Endothelial cell of umbilical vein (primary cell): ENCODE results near the gene HCRT. TPM values are rescaled to one million over a fixed set of nuclear protein-coding genes. Genes with fewer than 3 reads are reported as not detected.

Source experiments
- BruUV-seq: library from RNA; stranded (reverse); fragments of 400-500 nt; replicated peaks from 2 replicates; lab custom pipeline; 2021; lab: Mats Ljungman, UMichigan
- CTCF ChIA-PET: fragments of 300-600, 350-600 bp; sonication (Branson Sonifier 250); formaldehyde crosslinking; loops from one replicate; lab custom pipeline; 2021; ENCODE audit warnings: antibody characterized with exemption, inconsistent platforms; lab: Charles Lee
- POLR2A ChIA-PET: fragments of 300-600, 350-600 bp; sonication (Branson Sonifier 250); formaldehyde crosslinking; loops from one replicate; lab custom pipeline; 2021; ENCODE audit warnings: antibody characterized with exemption, inconsistent platforms; lab: Charles Lee
- DNase-seq: peaks from one replicate; pipeline ENCODE4 v3.0.0-alpha.2; 2011; ENCODE audit warnings: low read depth, low spot score
- FAIRE-seq: peaks from 2 replicates; lab custom pipeline; 2011; peaks lifted over from hg19 to GRCh38; lab: Jason Lieb, UNC
- H2AFZ ChIP-seq: 2 replicates; pipeline ENCODE4 v1.6.0; 2012; ENCODE audit warnings: low read depth, low read length, control low read depth, inconsistent platforms
- H3K27ac ChIP-seq: 2 replicates; pipeline ENCODE4 v1.5.1; 2011; ENCODE audit warnings: low read depth, mild to moderate bottlenecking, control low read depth, low read length, moderate library complexity; ENCODE audit not compliant: insufficient read depth
- H3K27me3 ChIP-seq, 2 experiments: 2 replicates each; pipeline versions ENCODE4 v1.6.0 to v1.6.1; 2011; ENCODE audit warnings: low read length in 2 of 2, mixed read lengths in 1 of 2; ENCODE audit not compliant: control insufficient read depth in 2 of 2, insufficient read depth in 2 of 2
- H3K36me3 ChIP-seq, 2 experiments: 2 replicates in 1 of 2; 3 replicates in 1 of 2; pipeline ENCODE4 v1.5.1; 2011; ENCODE audit warnings: low read length in 2 of 2, mild to moderate bottlenecking in 1 of 2, moderate library complexity in 1 of 2; ENCODE audit not compliant: control insufficient read depth in 2 of 2, insufficient read depth in 2 of 2; ENCODE audit errors: extremely low read depth in 1 of 2
- H3K4me1 ChIP-seq: 3 replicates; pipeline ENCODE4 v1.5.1; 2011; ENCODE audit warnings: mild to moderate bottlenecking, low read length; ENCODE audit not compliant: control insufficient read depth, insufficient read depth; ENCODE audit errors: extremely low read depth
- H3K4me2 ChIP-seq: 2 replicates; pipeline ENCODE4 v1.6.1; 2011; ENCODE audit warnings: low read length, control low read depth, mixed read lengths; ENCODE audit not compliant: insufficient read depth
- H3K4me3 ChIP-seq, 3 experiments: fragments of 200-600 bp in 1 of 3; sonication (generic), shearing (Covaris generic) in 1 of 3; replicated peaks in 1 of 3; 2 replicates each; pipeline ENCODE4 v1.5.1; 2011 to 2016; ENCODE audit warnings: control low read depth in 3 of 3, low read length in 3 of 3, mild to moderate bottlenecking in 2 of 3, inconsistent platforms in 1 of 3, low read depth in 1 of 3, moderate library complexity in 1 of 3; ENCODE audit not compliant: insufficient read depth in 1 of 3
- H3K79me2 ChIP-seq: 2 replicates; pipeline ENCODE4 v1.6.0; 2012; ENCODE audit warnings: low read length, inconsistent platforms; ENCODE audit not compliant: control insufficient read depth, insufficient read depth
- H3K9ac ChIP-seq: replicated peaks from 2 replicates; pipeline ENCODE3; 2011; ENCODE audit warnings: low read length, control low read depth; ENCODE audit not compliant: insufficient read depth; ENCODE audit errors: extremely low read depth
- H3K9me1 ChIP-seq: replicated peaks from 3 replicates; pipeline ENCODE4 v1.6.0; 2011; ENCODE audit warnings: mild to moderate bottlenecking, low read length; ENCODE audit not compliant: control insufficient read depth, insufficient read depth; ENCODE audit errors: extremely low read depth
- H3K9me3 ChIP-seq: replicated peaks from 2 replicates; pipeline ENCODE4 v1.5.1; 2012; ENCODE audit warnings: low read length, inconsistent platforms; ENCODE audit not compliant: control insufficient read depth, insufficient read depth
- H4K20me1 ChIP-seq: replicated peaks from 2 replicates; pipeline ENCODE3; 2011; ENCODE audit warnings: mild to moderate bottlenecking, low read length; ENCODE audit not compliant: control insufficient read depth, insufficient read depth; ENCODE audit errors: extremely low read depth
- CTCF ChIP-seq, 2 donors: IDR thresholded peaks; 1 replicate in 1 of 2; 2 replicates in 1 of 2; pipeline ENCODE4 v1.5.1; 2011; ENCODE audit warnings: low read length in 2 of 2, mild to moderate bottlenecking in 2 of 2, moderate library complexity in 2 of 2, control low read depth in 1 of 2, inconsistent platforms in 1 of 2, low read depth in 1 of 2; ENCODE audit not compliant: insufficient read depth in 1 of 2; ENCODE audit errors: extremely low read depth in 1 of 2
- EZH2 ChIP-seq: IDR thresholded peaks from 2 replicates; pipeline ENCODE4 v1.6.1; 2012; ENCODE audit warnings: borderline replicate concordance, low read depth, mild to moderate bottlenecking, moderate library complexity, low read length, inconsistent platforms; ENCODE audit not compliant: severe bottlenecking
- FOS ChIP-seq: IDR thresholded peaks from 2 replicates; pipeline ENCODE4 v1.6.1; 2011; ENCODE audit warnings: mild to moderate bottlenecking, low read length, moderate library complexity, borderline replicate concordance; ENCODE audit not compliant: insufficient read depth
- GATA2 ChIP-seq: IDR thresholded peaks from 2 replicates; pipeline ENCODE4 v1.7.0; 2011; ENCODE audit warnings: low read depth, mild to moderate bottlenecking, moderate library complexity, mixed read lengths, low read length; ENCODE audit not compliant: insufficient read length, insufficient read depth
- JUN ChIP-seq: IDR thresholded peaks from 2 replicates; pipeline ENCODE4 v1.6.1; 2011; ENCODE audit warnings: borderline replicate concordance, low read depth; ENCODE audit not compliant: insufficient read length, insufficient read depth
- MAX ChIP-seq: IDR thresholded peaks from 2 replicates; pipeline ENCODE4 v1.6.1; 2011; ENCODE audit not compliant: insufficient read depth, insufficient read length
- MYC ChIP-seq: IDR thresholded peaks from one replicate; pipeline ENCODE4 v1.6.1; 2011; ENCODE audit warnings: mild to moderate bottlenecking, low read depth, low read length
- POLR2A ChIP-seq: IDR thresholded peaks from 2 replicates; pipeline ENCODE4 v1.6.1; 2012; ENCODE audit warnings: low read depth, mild to moderate bottlenecking, control low read depth, low read length
- POLR2AphosphoS5 ChIP-seq: IDR thresholded peaks from 2 replicates; pipeline ENCODE4 v1.6.1; 2012; ENCODE audit warnings: low read depth, mild to moderate bottlenecking, control low read depth, low read length, moderate library complexity; ENCODE audit not compliant: insufficient read depth
- dilution Hi-C: fragments of 300-500 bp; cut with MboI; formaldehyde crosslinking; loops from one replicate; pipeline ENCODE4 v1.15.0; 2019; ENCODE audit warnings: low sequenced_read_pairs; ENCODE audit not compliant: extremely low pct_ligation_motif_present
- intact Hi-C: fragments of 100-400 bp; cut with micrococcal nuclease; formaldehyde crosslinking; loops from one replicate; pipeline ENCODE4 v1.10.0; 2022
- polyA plus RNA-seq, 4 experiments: library from polyadenylated mRNA; depleted of rRNA in 3 of 4; stranded (reverse) in 3 of 4; unstranded in 1 of 4; fragments of >200 nt; gene quantifications; 2 replicates each; pipeline versions ENCODE4 v1.2.1 to v1.2.3, GENCODE V29; 2011 to 2012; ENCODE audit warnings: missing spikeins in 1 of 4
- total RNA-seq: library from RNA; stranded (reverse); gene quantifications from 2 replicates; pipeline ENCODE4 v1.2.3, GENCODE V29; 2021

HCRT gene
- total and polyA plus RNA-seq, 2 donors (not counting 3 experiments of a cell fraction or from before 2014, with no cell fraction given) = not detected

GRCh38 chr17:42199416-42200011 is 14.3 kb upstream of the HCRT start:
- Histone ChIP-seq H4K20me1 (no peaks in the 10 kb centered on the region), H3K4me1 (no peaks in the 10 kb centered on the region), H3K9ac (no peak overlapping the region), H3K79me2 (no peaks in the 10 kb centered on the region), H3K27ac (no peak overlapping the region), H3K27me3 (no peaks in the 10 kb centered on the region), H3K9me1 (no peaks in the 10 kb centered on the region), H2AFZ (no peak overlapping the region), H3K4me3 (no peak overlapping the region), H3K4me2 (no peak overlapping the region), H3K36me3 (peaks cover 7 to 20% of the 10 kb centered on the region in 2 experiments), H3K9me3 (no peaks in the 10 kb centered on the region)
- CTCF ChIA-PET = interaction anchor here (0.6 to 1.5 kb wide), 2 partner anchors 18 to 22 kb away, joined by 3 to 5 read pairs; no protein-coding TSS in a partner anchor
- no TSS peak for BruUV-seq
- dilution Hi-C loops = no loop called here
- FAIRE-seq = no peak
- POLR2A ChIA-PET = no interaction called here
- intact Hi-C loops = no loop called here
- no peak for DNase-seq
- TF ChIP-seq EZH2 (no peak), MAX (no peak), MYC (no peak), POLR2AphosphoS5 (no peak), GATA2 (no peak), POLR2A (no peak), CTCF (IDR thresholded peaks at IDR 0.05; ENCODE audit: extremely low read depth in 1 of 2, insufficient read depth in 1 of 2, low read depth in 1 of 2, low read length in 2 of 2) (no peak), JUN (no peak), FOS (no peak)
